GM12872 (cell line): ENCODE data around the gene FOXP1.

Source experiments
- TF ChIP-seq, protein P1 (sequence below): IDR thresholded peaks from 3 replicates; pipeline ENCODE4 v1.5.1; 2011; ENCODE audit warnings: low read depth, mild to moderate bottlenecking, low read length, moderate library complexity; ENCODE audit not compliant: insufficient read depth

FOXP1 gene

DNA sequence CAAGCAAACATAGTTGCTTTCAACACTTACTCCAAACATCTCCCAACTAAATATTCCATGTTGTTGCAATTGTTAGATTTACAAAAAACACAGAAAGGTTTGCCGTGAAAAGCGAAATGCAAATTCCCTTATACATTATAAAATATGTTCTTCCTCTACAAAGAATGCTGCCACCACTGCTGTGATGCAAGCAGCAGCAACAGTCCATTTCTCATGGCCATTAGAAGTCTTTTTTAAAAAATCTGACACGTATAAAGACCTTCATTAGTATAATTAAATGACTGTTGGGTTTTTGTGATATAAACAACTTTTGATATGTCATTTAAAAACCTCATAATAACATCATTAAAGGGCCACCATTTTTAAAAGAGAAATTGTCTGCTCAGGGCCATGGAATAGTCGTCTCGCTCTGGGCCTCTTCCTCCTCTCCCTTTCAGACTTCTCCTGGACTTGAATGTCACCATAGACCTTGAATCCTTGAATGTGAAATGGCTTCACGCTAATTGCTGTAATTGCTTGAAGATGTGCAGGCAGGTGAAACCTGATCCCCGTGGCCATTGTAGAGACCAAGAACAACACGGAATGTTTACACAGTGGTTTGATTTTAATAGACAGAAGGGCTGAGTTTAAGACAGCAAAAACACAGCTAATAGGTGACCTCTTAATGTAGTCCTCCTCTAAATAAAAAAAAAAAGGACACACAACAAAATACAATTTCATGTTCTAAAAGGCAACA is 450.4 kb downstream of the FOXP1 start:
- TF ChIP-seq, protein P1, sequence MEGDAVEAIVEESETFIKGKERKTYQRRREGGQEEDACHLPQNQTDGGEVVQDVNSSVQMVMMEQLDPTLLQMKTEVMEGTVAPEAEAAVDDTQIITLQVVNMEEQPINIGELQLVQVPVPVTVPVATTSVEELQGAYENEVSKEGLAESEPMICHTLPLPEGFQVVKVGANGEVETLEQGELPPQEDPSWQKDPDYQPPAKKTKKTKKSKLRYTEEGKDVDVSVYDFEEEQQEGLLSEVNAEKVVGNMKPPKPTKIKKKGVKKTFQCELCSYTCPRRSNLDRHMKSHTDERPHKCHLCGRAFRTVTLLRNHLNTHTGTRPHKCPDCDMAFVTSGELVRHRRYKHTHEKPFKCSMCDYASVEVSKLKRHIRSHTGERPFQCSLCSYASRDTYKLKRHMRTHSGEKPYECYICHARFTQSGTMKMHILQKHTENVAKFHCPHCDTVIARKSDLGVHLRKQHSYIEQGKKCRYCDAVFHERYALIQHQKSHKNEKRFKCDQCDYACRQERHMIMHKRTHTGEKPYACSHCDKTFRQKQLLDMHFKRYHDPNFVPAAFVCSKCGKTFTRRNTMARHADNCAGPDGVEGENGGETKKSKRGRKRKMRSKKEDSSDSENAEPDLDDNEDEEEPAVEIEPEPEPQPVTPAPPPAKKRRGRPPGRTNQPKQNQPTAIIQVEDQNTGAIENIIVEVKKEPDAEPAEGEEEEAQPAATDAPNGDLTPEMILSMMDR: no peak

DNA sequence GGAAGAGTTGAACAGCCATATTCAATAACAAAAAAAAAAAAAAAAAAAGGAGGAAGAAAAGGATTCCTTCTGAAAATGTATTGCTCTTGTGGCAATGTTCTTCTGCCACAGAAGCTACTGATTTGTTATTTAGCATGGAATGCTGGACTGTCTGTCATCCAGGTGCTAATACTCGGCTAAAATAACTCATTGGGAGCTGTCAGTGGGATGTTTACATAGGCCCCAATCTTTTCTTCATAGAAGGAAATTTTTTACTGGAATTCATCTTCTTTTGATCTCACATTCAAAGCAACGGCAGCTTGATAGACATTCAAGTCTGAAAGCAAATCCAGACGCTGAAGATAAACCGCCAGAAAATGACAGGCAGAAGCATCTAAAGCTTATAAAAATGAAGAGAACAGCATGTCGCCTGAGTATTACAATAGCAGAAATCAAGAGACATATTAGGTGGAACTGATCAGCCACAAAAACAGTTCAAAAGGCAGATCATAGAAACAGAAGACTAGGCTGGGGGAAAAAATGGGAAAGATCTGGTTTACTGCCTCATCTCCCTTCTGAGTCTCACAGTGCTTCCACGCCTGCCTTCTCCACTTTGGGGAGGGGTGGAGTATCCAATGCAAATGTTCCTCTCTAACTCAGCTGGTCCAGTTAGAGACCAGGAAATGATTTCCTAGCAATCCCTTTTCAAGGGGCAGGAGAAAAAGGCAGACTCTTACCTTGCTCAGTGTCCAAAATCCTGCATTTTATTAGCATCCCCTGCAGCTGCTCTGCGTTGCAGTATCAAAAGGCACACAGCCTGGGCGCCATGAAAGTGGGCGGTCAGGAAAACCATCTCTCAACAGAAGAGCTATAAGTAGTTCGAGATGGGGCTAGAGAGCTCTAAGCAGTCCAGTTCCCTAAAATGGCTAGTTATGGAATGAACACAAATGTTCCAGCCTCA is 451.9 kb downstream of the FOXP1 start:
- TF ChIP-seq, protein P1: no peak

DNA sequence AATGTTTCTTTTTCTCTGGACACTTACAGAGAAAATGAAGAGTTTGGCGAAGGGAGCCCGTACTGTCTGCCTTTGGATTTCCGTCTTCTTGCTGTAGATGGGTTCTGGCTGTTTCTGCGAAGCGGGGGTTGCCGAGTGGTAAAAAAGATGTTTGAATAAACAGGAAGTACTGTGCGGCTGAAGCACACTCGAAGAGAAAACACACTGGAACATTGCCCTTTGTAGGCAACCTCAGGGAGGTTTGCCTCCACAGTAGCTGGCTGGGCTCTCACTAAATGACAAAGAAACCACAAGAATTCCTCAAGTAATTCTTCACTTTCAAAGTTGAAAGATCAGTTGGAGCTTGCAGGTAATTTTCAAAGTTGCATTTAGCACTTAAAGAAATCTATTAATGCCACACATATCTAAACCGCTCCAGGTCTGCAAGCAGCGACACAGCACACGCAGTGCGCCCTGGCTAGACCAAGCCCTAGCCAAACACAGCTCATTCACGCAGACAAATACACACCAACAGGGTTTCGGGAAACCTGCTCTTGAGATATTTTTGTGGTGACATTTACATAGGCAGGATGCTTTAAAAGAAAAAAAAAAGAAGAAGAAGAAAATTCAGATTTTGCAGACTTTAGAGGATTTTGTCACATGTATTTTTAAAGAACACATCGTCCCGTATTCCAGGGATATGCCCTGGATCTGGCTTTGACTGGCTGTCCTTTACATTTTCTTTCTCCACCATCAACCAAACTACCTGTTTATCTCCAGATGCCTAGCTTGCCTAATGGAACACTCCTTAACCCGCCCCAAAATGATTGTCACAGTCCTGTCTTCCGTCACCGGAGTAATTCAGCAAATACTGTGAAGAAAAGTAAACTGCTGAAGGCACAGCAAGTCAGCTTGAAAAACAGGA is 452.8 kb downstream of the FOXP1 start:
- TF ChIP-seq, protein P1: no peak

DNA sequence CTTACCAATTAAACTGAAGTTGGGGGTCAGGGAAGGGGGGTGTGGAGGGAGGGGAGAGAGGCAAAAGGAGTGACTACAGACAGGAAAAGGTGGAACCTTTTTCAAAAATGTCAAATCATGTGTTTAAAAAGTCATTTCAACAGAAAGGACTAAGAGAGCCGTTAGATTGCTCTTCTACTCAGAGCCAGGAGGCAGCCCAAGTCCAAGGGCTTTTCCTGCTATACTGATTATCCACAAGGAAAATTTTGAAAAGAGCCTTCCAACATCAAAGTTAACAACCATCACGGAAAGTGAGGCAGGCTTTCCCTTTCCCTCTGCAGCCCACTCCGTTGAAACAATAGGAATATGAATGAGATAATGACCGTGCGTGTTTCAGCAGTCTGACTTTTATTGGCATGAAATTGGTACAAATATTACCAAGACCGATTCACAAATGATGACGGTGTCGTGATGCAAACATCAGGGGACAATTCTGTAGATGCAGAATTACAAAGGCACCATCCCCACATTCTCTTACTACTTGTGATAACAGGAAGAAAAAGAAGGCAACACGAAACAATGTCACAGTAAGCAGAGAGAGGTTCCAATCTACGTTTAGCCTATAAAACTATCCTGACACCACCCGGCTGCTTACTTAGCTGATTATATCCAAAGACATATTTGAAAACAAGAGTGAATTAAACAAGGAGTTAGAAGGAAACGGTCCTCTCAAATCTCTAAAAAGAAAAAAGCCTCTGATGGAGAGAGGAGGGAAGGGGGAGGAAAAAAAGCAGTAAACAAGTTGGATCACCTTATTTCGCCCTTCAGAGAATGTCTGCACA is 453.7 kb downstream of the FOXP1 start:
- TF ChIP-seq, protein P1: no peak

DNA sequence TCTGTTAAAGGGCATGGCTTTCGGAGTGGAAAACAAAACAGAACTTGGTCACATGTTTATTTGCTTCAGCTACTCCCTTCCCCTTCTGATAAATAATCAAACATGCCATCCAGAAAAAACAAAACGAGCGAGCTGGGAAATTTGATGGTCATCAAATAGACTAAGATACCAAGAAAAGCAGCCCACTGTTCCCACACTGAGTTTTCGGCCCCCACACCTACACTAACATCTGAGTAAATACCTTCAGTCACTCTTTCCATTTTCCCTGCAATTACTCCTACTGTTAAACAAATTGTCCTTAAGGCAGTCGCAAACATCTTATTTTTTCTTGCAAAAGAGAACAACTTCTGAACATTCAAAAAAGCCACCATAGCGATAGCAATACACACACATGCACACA is 454.6 kb downstream of the FOXP1 start:
- TF ChIP-seq, protein P1: no peak

DNA sequence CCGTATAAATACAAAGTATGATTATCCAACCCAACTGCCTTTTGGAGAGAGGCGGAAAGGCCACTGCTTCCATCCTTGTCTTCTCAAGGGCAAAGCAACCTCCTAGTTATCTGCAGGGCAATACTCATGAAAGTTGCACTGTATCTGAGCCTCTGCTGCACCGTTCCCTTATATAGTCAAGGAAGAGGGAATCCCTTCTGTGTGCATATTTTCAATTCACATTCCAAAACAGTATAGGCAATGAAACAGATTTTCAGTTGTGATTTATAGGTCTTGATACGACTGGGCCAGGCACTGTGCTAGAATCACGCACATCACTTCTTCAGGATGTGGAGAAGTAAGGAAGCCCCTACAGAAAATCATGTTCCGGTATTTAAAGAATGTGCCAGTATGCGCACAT is 455.7 kb downstream of the FOXP1 start:
- TF ChIP-seq, protein P1: no peak
